GM12864 (cell line): ENCODE measurements around the gene GOLGA7B.

ENCODE experiments used
- DNase-seq: peaks from one replicate; pipeline ENCODE4 v3.0.0-alpha.2; 2011; ENCODE audit warnings: low read depth
- H3K4me3 ChIP-seq: 2 replicates; pipeline ENCODE4 v1.5.1; 2011; ENCODE audit warnings: mild to moderate bottlenecking, low read depth, low read length, control low read depth
- CTCF ChIP-seq: IDR thresholded peaks from 2 replicates; pipeline ENCODE4 v1.5.1; 2011; ENCODE audit warnings: low read depth, mild to moderate bottlenecking, moderate library complexity, low read length, control low read depth, inconsistent platforms; ENCODE audit errors: missing control alignments

Gene GOLGA7B

DNA sequence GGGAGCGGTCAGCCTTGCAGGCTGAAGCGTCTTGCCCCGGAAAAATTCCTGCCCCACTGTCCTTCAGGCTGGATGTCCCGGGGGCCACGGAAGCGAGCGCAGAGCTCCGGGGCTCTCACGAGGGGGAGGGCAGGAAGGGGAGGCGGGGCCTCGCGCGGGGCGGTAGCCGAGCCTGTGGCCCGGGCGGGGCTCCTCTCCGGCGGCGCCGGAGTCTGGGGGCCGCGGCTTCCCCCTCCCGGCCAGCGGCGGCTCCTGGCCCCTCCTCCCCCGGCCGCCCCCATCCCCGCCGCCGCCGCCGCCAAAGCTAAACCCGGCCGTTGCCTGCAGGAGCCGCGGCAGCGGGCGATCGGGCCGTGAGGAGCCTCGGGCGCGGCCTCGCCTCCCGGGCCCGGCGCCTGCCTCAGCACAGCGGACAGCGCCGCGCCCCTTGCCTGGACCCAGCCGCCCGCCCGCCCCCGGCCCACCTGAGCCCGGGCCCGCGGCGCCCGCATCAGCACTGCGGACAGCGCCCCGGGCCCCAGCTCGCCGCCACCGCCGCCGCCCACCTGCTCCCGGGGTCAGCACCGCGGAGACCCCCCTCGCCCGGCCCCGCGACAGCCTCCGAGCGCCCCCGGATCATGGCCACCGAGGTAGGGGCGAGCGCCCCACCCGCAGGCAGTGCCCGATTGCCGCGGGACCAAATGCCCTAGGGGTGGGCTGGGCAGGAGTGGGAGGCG, at the start of gene GOLGA7B:
GOLGA7B (plus strand) TSS at position 157 of the 716 bp plus-strand sequence; CDS start at position 618, 461 bp downstream.
- no peak for DNase-seq
- peak within 1 kb of the TSS; percentile 50 for H3K4me3 ChIP-seq
- TF ChIP-seq CTCF: no peak

- TF ChIP-seq CTCF: no peak
- DNase-seq: no peak
- H3K4me3 ChIP-seq: no peak overlapping the region
Measured at GRCh38 chr10:97800474-97800873, 49.2 kb upstream of the GOLGA7B start.

- no peak overlapping the region for H3K4me3 ChIP-seq
- TF ChIP-seq CTCF: no peak
- DNase-seq: no peak
Measured at GRCh38 chr10:97801422-97801821, 48.2 kb upstream of the GOLGA7B start.

GRCh38 chr10:97805096-97805884, 44.4 kb upstream of the GOLGA7B start:
- no peak for TF ChIP-seq CTCF
- no peak overlapping the region for H3K4me3 ChIP-seq
- no peak for DNase-seq

DNA sequence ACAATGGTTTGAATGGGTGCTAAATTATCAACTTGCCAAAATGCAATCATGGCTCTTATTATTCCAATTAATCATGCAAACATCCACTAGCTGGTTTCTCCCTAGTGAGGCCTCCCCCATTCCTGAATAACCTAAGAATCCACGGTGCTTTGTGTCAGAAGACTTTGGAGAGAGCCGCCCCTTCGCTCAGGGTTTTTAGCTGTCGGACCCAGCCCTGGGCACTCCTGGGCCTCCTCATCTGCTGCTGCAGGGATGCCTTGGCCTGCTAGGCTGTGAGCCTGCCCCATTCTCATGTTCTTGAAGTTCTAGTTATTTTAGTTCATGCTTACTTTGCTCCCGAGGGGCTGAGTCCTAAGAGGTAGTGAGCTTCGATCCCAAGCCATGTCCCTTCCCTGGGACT, 43.7 kb upstream of the GOLGA7B start:
- DNase-seq: no peak
- no peak for TF ChIP-seq CTCF
- H3K4me3 ChIP-seq: no peak overlapping the region

DNA sequence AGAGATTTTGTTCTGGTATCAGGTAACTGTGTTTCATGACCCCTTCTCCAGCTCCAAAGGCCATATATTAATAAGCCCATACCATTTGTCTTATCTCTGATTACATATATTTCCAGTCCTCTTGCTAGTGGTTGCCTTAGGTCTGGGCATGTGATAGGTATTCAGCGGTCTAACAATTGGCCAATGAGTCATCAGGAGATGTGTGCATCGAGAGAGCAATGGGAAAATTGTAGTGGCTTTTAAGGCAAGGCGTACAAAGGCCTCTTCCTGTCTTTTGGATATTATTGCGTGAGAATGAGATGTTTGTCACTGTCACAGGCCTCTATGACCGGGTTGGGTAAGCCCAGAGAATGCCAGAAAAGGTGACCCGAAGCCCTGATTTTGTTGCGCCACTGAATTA, 39.2 kb upstream of the GOLGA7B start:
- no peak for DNase-seq
- H3K4me3 ChIP-seq: no peak overlapping the region
- TF ChIP-seq CTCF: no peak
